ENCODE results near the gene ANKRD34C.
"Not testable (repeated sequence)": the region's sequence is repeated elsewhere in the genome, so short reads cannot be mapped to it uniquely, and the experiment has no call there.

ANKRD34C gene

GRCh38 chr15:79311901-79312553 is 29.5 kb downstream of the ANKRD34C start:
- no peak for DNase-seq (ENCODE audit: extremely low read depth, low read depth)
- TF ChIP-seq CTCF (IDR thresholded peaks at IDR 0.05; ENCODE audit: low read depth, low read length) = no peak

GRCh38 chr15:79314186-79314585 is 31.7 kb downstream of the ANKRD34C start:
- TF ChIP-seq CTCF (IDR thresholded peaks at IDR 0.05; ENCODE audit: low read depth, low read length) = no peak
- DNase-seq (ENCODE audit: extremely low read depth, low read depth) = no peak

- DNase-seq (ENCODE audit: extremely low read depth, low read depth) = no peak
- no peak for TF ChIP-seq CTCF (IDR thresholded peaks at IDR 0.05; ENCODE audit: low read depth, low read length)
These were observed 32.3 kb downstream of the ANKRD34C start for GRCh38 chr15:79314811-79315210.

GRCh38 chr15:79315623-79316328 is 33.3 kb downstream of the ANKRD34C start:
- no peak for DNase-seq (ENCODE audit: extremely low read depth, low read depth)
- TF ChIP-seq CTCF (IDR thresholded peaks at IDR 0.05; ENCODE audit: low read depth, low read length) = no peak

GRCh38 chr15:79316864-79317263 is 34.3 kb downstream of the ANKRD34C start:
- TF ChIP-seq CTCF (IDR thresholded peaks at IDR 0.05; ENCODE audit: low read depth, low read length) = no peak
- DNase-seq (ENCODE audit: extremely low read depth, low read depth) = no peak

- DNase-seq (ENCODE audit: extremely low read depth, low read depth) = not testable (repeated sequence)
These were observed 37.5 kb downstream of the ANKRD34C start for GRCh38 chr15:79319973-79320372.

- no peak for DNase-seq (ENCODE audit: extremely low read depth, low read depth)
- no peak for TF ChIP-seq CTCF (IDR thresholded peaks at IDR 0.05; ENCODE audit: low read depth, low read length)
These were observed 39.4 kb downstream of the ANKRD34C start for GRCh38 chr15:79321876-79322275.

- no peak for TF ChIP-seq CTCF (IDR thresholded peaks at IDR 0.05; ENCODE audit: low read depth, low read length)
- DNase-seq (ENCODE audit: extremely low read depth, low read depth) = no peak
These were observed 39.8 kb downstream of the ANKRD34C start for GRCh38 chr15:79322306-79322705.
